Fibroblast of lung (primary cell): ENCODE results near the gene ABCA13. TPM values are rescaled to one million over a fixed set of nuclear protein-coding genes. Genes with fewer than 3 reads are reported as not detected.

Experiments
- DNase-seq, 2 donors: peaks; one replicate each; pipeline versions ENCODE4 v3.0.0 to v3.0.0-alpha.2; 2010; ENCODE audit warnings: low read depth in 2 of 2
- H2AFZ ChIP-seq: 2 replicates; pipeline ENCODE4 v1.5.1; 2012; ENCODE audit warnings: low read length, control low read depth, inconsistent platforms
- H3K27ac ChIP-seq: 2 replicates; pipeline ENCODE4 v1.5.1; 2011; ENCODE audit warnings: low read length, control low read depth; ENCODE audit not compliant: insufficient read depth
- H3K27me3 ChIP-seq: 2 replicates; pipeline ENCODE4 v1.5.1; 2011; ENCODE audit warnings: mild to moderate bottlenecking, low read length; ENCODE audit not compliant: control insufficient read depth, insufficient read depth
- H3K36me3 ChIP-seq: 2 replicates; pipeline ENCODE4 v1.5.1; 2011; ENCODE audit warnings: low read length; ENCODE audit not compliant: control insufficient read depth, insufficient read depth
- H3K4me1 ChIP-seq: 2 replicates; pipeline ENCODE4 v1.5.1; 2011; ENCODE audit warnings: low read length; ENCODE audit not compliant: control insufficient read depth, insufficient read depth; ENCODE audit errors: extremely low read depth
- H3K4me2 ChIP-seq: 2 replicates; pipeline ENCODE4 v1.5.1; 2011; ENCODE audit warnings: low read length, control low read depth; ENCODE audit not compliant: insufficient read depth; ENCODE audit errors: extremely low read depth
- H3K4me3 ChIP-seq, 4 experiments: fragments of 200-600 bp in 1 of 4; sonication (generic) in 1 of 4; replicated peaks in 1 of 4; 2 replicates each; pipeline ENCODE4 v1.5.1; 2011 to 2016; ENCODE audit warnings: low read length in 4 of 4, low read depth in 3 of 4, mild to moderate bottlenecking in 3 of 4, control low read depth in 2 of 4, inconsistent platforms in 1 of 4, mixed read lengths in 1 of 4; ENCODE audit not compliant: insufficient read depth in 1 of 4; ENCODE audit errors: control extremely low read depth in 1 of 4
- H3K79me2 ChIP-seq: 2 replicates; pipeline ENCODE4 v1.5.1; 2012; ENCODE audit warnings: mild to moderate bottlenecking, low read length, inconsistent platforms; ENCODE audit not compliant: control insufficient read depth, insufficient read depth
- H3K9ac ChIP-seq: 2 replicates; pipeline ENCODE4 v1.5.1; 2011; ENCODE audit warnings: mild to moderate bottlenecking, low read length, control low read depth; ENCODE audit not compliant: insufficient read depth
- H3K9me3 ChIP-seq: 2 replicates; pipeline ENCODE4 v1.5.1; 2012; ENCODE audit warnings: low read depth, low read length; ENCODE audit not compliant: control insufficient read depth, insufficient read depth
- H4K20me1 ChIP-seq: 2 replicates; pipeline ENCODE4 v1.5.1; 2011; ENCODE audit warnings: low read length; ENCODE audit not compliant: control insufficient read depth, insufficient read depth; ENCODE audit errors: extremely low read depth
- EZH2 ChIP-seq: IDR thresholded peaks from 2 replicates; pipeline ENCODE4 v1.5.1; 2012; ENCODE audit warnings: low read length, control low read depth, mild to moderate bottlenecking; ENCODE audit errors: missing control alignments
- polyA plus RNA-seq, 2 donors: library from polyadenylated mRNA; depleted of rRNA in 1 of 2; stranded (reverse) in 1 of 2; unstranded in 1 of 2; fragments of >200 nt; gene quantifications; 2 replicates each; pipeline ENCODE4 v1.2.1, GENCODE V29; 2011 to 2012; ENCODE audit warnings: missing spikeins in 1 of 2
- total RNA-seq: library from RNA; depleted of rRNA; stranded (reverse); fragments of >200 nt; gene quantifications from 2 replicates; pipeline ENCODE4 v1.2.1, GENCODE V29; 2014
- TF ChIP-seq, protein P1 (sequence below), 2 donors: IDR thresholded peaks in 1 of 2; conservative IDR thresholded peaks in 1 of 2; 1 replicate in 1 of 2; 2 replicates in 1 of 2; pipeline ENCODE4 v1.5.1; 2011 to 2012; ENCODE audit warnings: low read length in 2 of 2, control low read depth in 1 of 2, inconsistent platforms in 1 of 2, low read depth in 1 of 2, mild to moderate bottlenecking in 1 of 2

ABCA13 gene
- total and polyA plus RNA-seq, 2 donors (not counting 1 experiment from before 2014, with no cell fraction given): 0.08 to 10.9 TPM

- H3K4me3 ChIP-seq: no peak overlapping the region
- H3K79me2 ChIP-seq: no peaks in the 10 kb centered on the region
- no peaks in the 10 kb centered on the region for H3K4me1 ChIP-seq
- no peak overlapping the region for H2AFZ ChIP-seq
- no peaks in the 10 kb centered on the region for H4K20me1 ChIP-seq
- H3K27me3 ChIP-seq: no peaks in the 10 kb centered on the region
- H3K4me2 ChIP-seq: no peak overlapping the region
- no peaks in the 10 kb centered on the region for H3K36me3 ChIP-seq
- no peak for DNase-seq
- no peak overlapping the region for H3K9ac ChIP-seq
- no peaks in the 10 kb centered on the region for H3K9me3 ChIP-seq
- TF ChIP-seq, protein P1, sequence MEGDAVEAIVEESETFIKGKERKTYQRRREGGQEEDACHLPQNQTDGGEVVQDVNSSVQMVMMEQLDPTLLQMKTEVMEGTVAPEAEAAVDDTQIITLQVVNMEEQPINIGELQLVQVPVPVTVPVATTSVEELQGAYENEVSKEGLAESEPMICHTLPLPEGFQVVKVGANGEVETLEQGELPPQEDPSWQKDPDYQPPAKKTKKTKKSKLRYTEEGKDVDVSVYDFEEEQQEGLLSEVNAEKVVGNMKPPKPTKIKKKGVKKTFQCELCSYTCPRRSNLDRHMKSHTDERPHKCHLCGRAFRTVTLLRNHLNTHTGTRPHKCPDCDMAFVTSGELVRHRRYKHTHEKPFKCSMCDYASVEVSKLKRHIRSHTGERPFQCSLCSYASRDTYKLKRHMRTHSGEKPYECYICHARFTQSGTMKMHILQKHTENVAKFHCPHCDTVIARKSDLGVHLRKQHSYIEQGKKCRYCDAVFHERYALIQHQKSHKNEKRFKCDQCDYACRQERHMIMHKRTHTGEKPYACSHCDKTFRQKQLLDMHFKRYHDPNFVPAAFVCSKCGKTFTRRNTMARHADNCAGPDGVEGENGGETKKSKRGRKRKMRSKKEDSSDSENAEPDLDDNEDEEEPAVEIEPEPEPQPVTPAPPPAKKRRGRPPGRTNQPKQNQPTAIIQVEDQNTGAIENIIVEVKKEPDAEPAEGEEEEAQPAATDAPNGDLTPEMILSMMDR (conservative IDR thresholded peaks at IDR 0.05 in 1 of 2, IDR thresholded peaks at IDR 0.05 in 1 of 2; ENCODE audit: low read depth in 1 of 2, low read length in 2 of 2): no peak
- no peak for TF ChIP-seq EZH2
- no peak overlapping the region for H3K27ac ChIP-seq
Measured at GRCh38 chr7:48304641-48305040, 133.4 kb downstream of the ABCA13 start.

DNA sequence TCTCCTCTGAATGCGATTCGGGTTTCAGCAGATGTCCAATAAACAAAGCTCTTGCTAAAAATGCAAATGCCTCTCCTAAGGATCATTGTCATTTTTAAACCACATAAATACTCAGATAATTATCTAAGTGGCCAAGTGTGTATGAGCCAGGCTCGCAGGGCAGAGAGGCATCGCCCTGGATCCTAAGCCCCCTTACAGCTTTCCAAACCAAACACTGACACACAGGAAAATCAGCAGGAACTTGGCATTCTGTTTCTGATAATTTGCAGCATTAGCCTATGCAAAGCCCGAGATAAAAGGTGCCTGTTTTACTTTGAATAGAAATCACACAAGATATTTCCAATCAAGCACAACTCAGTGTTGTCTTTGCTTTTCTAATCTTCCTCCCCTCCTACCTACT lies 134.4 kb downstream of the ABCA13 start:
- Histone ChIP-seq H3K36me3 (no peaks in the 10 kb centered on the region), H3K9me3 (no peaks in the 10 kb centered on the region), H4K20me1 (no peaks in the 10 kb centered on the region), H3K4me2 (no peak overlapping the region), H3K79me2 (no peaks in the 10 kb centered on the region), H3K27me3 (no peaks in the 10 kb centered on the region), H3K27ac (no peak overlapping the region), H3K4me1 (no peaks in the 10 kb centered on the region), H3K9ac (no peak overlapping the region), H2AFZ (no peak overlapping the region), H3K4me3 (no peak overlapping the region)
- TF ChIP-seq, protein P1 (conservative IDR thresholded peaks at IDR 0.05 in 1 of 2, IDR thresholded peaks at IDR 0.05 in 1 of 2; ENCODE audit: low read depth in 1 of 2, low read length in 2 of 2): no peak
- TF ChIP-seq EZH2: no peak
- no peak for DNase-seq

DNA sequence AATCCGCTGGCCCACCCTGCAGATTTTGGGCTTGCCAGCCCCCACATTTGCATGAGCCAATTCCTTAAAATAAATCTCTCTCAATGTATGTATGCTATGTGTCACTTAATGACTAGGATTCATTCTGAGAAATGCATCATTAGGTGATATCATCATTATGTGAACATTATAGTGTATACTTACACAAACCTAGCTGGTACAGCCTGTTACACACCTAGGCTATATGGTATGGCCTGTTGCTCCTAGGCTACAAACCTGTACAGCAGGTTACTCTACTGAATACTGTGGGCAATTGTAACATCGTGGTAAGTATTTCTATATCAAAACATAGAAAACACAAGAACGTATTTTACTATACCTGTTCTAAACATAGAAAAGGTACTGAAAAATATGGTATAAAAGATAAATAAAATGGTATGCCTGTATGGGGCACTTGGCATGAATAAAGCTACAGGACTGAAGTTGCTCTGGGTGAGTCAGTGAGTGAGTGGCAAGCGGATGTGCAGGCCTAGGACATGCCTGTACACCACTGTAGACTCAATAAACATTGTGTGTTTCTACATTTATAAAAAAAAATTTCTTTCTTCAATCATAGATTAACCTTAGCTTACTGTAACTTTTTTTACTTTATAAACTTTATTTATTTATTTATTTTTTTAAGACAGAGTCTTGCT lies 135.9 kb downstream of the ABCA13 start:
- TF ChIP-seq EZH2: no peak
- TF ChIP-seq, protein P1 (conservative IDR thresholded peaks at IDR 0.05 in 1 of 2, IDR thresholded peaks at IDR 0.05 in 1 of 2; ENCODE audit: low read depth in 1 of 2, low read length in 2 of 2): no peak
- Histone ChIP-seq H3K27me3 (no peaks in the 10 kb centered on the region), H3K4me1 (no peaks in the 10 kb centered on the region), H3K9me3 (no peaks in the 10 kb centered on the region), H4K20me1 (no peaks in the 10 kb centered on the region), H2AFZ (no peak overlapping the region), H3K9ac (no peak overlapping the region), H3K4me2 (no peak overlapping the region), H3K4me3 (no peak overlapping the region), H3K27ac (no peak overlapping the region), H3K79me2 (no peaks in the 10 kb centered on the region), H3K36me3 (no peaks in the 10 kb centered on the region)
- DNase-seq: no peak
